Transverse colon (tissue), 4 donors: ENCODE measurements around the gene MTR. TPM values are rescaled to one million over a fixed set of nuclear protein-coding genes. Genes with fewer than 3 reads are reported as not detected.

Source experiments
- DNase-seq: peaks from one replicate; pipeline ENCODE4 v3.0.0-alpha.2; 2019
- H3K27ac ChIP-seq, 4 donors: fragments of 200-600 bp; sonication (generic); 2 replicates each; pipeline ENCODE4 v1.5.1; 2016 to 2018; ENCODE audit warnings: inconsistent platforms in 4 of 4
- H3K27me3 ChIP-seq: fragments of 200-600 bp; sonication (generic); 2 replicates; pipeline ENCODE4 v1.5.1; 2017; ENCODE audit warnings: inconsistent platforms
- H3K36me3 ChIP-seq, 4 donors: fragments of 200-600 bp; sonication (generic); 2 replicates each; pipeline ENCODE4 v1.5.1; 2017 to 2019; ENCODE audit warnings: inconsistent platforms in 4 of 4
- H3K4me1 ChIP-seq, 4 donors: fragments of 200-600 bp; sonication (generic); 2 replicates each; pipeline ENCODE4 v1.5.1; 2017 to 2020; ENCODE audit warnings: inconsistent platforms in 4 of 4
- H3K4me3 ChIP-seq, 4 donors: fragments of 200-600 bp; sonication (generic); 1 replicate in 1 of 4; 2 replicates in 3 of 4; pipeline versions ENCODE4 v1.5.1 to v1.6.1; 2017 to 2019; ENCODE audit warnings: inconsistent platforms in 4 of 4
- H3K9me3 ChIP-seq, 2 donors: fragments of 200-600 bp; sonication (generic); 2 replicates each; pipeline ENCODE4 v1.5.1; 2017 to 2019; ENCODE audit warnings: inconsistent platforms in 2 of 2
- CTCF ChIP-seq, 5 experiments: fragments of 200-600 bp in 3 of 5; fragments of 450-650 bp in 2 of 5; sonication (generic) in 3 of 5; IDR thresholded peaks; 1 replicate in 2 of 5; 2 replicates in 3 of 5; pipeline ENCODE4 v1.5.1; 2016 to 2017; ENCODE audit warnings: antibody characterized with exemption in 5 of 5, inconsistent platforms in 3 of 5, mild to moderate bottlenecking in 2 of 5, moderate library complexity in 1 of 5
- EP300 ChIP-seq: sonication (generic); formaldehyde crosslinking; IDR thresholded peaks from one replicate; pipeline ENCODE4 v1.6.1; 2017; ENCODE audit warnings: antibody characterized with exemption, low read depth
- POLR2A ChIP-seq: fragments of 450-650 bp; IDR thresholded peaks from one replicate; pipeline ENCODE4 v1.6.1; 2016; ENCODE audit warnings: antibody characterized with exemption, mild to moderate bottlenecking, moderate library complexity
- POLR2AphosphoS5 ChIP-seq, 3 donors: sonication (generic); formaldehyde crosslinking; IDR thresholded peaks; one replicate each; pipeline ENCODE4 v1.6.1; 2016; ENCODE audit warnings: antibody characterized with exemption in 3 of 3
- WGBS, 2 donors: methylation state at CpG; one replicate each; pipeline ENCODE4 v1.1.5; 2018; ENCODE audit warnings: low coverage in 1 of 2; 5-methylcytosine and 5-hydroxymethylcytosine counted together
- in situ Hi-C, 4 donors: fragments of 200-750 bp; cut with MboI; loops; one replicate each; pipeline versions ENCODE4 v1.15.0 to v1.15.1; 2017; ENCODE audit warnings: low sequenced_read_pairs in 3 of 4, low pct_ligation_motif_present in 1 of 4, low pct_unique_long_range_greater_than_20kb in 1 of 4
- intact Hi-C: fragments of 100-400 bp; cut with DNase I; formaldehyde crosslinking; loops from one replicate; pipeline ENCODE4 v1.15.1; 2023; ENCODE audit warnings: low total_unique reads
- total RNA-seq, 4 donors: library from RNA; depleted of rRNA; stranded (reverse); fragments of >200 nt; gene quantifications; one replicate each; pipeline ENCODE4 v1.1.0, GENCODE V29; 2016

MTR gene
- total RNA-seq, 4 donors from 2014 or later = 10.1 to 18.4 (median 12.6) TPM

DNA sequence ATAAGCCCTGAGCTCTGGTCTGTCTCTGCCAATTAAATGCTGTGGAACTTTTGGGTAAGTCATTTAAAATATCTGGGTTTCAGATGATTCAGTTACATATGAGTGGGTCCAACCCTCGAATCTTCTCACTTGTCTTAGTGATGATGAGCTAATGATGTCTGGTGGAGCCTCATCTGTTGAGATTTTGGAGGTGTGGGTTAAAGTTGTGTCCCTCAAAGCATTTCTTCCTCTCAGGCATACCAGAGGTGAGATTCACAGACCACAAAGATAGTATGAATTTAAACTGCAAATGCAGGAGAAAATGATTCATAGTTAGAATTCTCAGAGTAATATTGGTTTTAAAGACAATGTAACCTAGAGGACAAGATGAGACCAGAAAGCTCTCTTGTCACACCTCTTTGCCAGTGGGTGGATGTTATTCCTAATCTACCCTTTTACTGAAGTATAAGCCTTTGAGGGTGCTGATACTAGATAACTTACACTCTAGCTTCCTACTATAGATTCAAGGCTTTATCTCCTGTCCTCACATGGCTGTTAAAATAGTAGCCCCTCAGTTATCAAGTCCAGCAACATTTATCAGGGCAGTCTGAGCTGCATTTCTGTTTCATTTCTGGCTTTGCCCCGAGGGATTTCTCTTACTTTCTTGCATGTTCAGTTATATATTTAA, 118.4 kb downstream of the MTR start:
- Histone ChIP-seq H3K27me3 (no peaks in the 10 kb centered on the region), H3K4me1 (no peaks in the 10 kb centered on the region), H3K27ac (no peak overlapping the region), H3K9me3 (peaks cover 2 to 14% of the 10 kb centered on the region in 2 donors), H3K4me3 (no peak overlapping the region), H3K36me3 (no peaks in the 10 kb centered on the region)
- in situ Hi-C loops = no loop called here
- TF ChIP-seq CTCF (IDR thresholded peaks at IDR 0.05) (no peak), POLR2AphosphoS5 (IDR thresholded peaks at IDR 0.05) (no peak), POLR2A (no peak)
- intact Hi-C loops = no loop called here
- no peak for DNase-seq
- whole genome bisulfite sequencing, 2 donors = 14 to 55% methylated on average over 1 to 2 of the region's 2 CpGs

- no peak for DNase-seq
- Histone ChIP-seq H3K36me3 (no peaks in the 10 kb centered on the region), H3K9me3 (peaks cover 2 to 14% of the 10 kb centered on the region in 2 donors), H3K4me1 (no peaks in the 10 kb centered on the region), H3K27ac (no peak overlapping the region), H3K27me3 (no peaks in the 10 kb centered on the region), H3K4me3 (no peak overlapping the region)
- no peak for TF ChIP-seq POLR2AphosphoS5 (IDR thresholded peaks at IDR 0.05)
- no peak for TF ChIP-seq EP300
- TF ChIP-seq CTCF (IDR thresholded peaks at IDR 0.05) = no peak
- no peak for TF ChIP-seq POLR2A
- in situ Hi-C loops = no loop called here
- intact Hi-C loops = no loop called here
- 77 to 87% methylated on average over 1 to 2 of the region's 2 CpGs for WGBS, 2 donors
Observed at GRCh38 chr1:236914375-236914774, 119.3 kb downstream of the MTR start.

- H3K27me3 ChIP-seq = no peaks in the 10 kb centered on the region
- in situ Hi-C loops (no loop called here), intact Hi-C loops (no loop called here)
- DNase-seq = no peak
- no peaks in the 10 kb centered on the region for H3K36me3 ChIP-seq
- WGBS, 2 donors = 76 to 82% methylated on average over 5 of the region's 5 CpGs
- H3K4me3 ChIP-seq = no peak overlapping the region
- H3K4me1 ChIP-seq = no peaks in the 10 kb centered on the region
- peak overlapping the region in 2 of 4 donors; percentile 26 to 27 for H3K27ac ChIP-seq
- peaks cover 2 to 14% of the 10 kb centered on the region in 2 donors for H3K9me3 ChIP-seq
- no peak for TF ChIP-seq POLR2A
- peak in 2 of 3 donors; percentile 47 to 59 for TF ChIP-seq POLR2AphosphoS5 (IDR thresholded peaks at IDR 0.05)
Observed at GRCh38 chr1:236916131-236916800, 121.2 kb downstream of the MTR start.

- intact Hi-C loops = no loop called here
- in situ Hi-C loops = no loop called here
- peaks cover 2 to 14% of the 10 kb centered on the region in 2 donors for H3K9me3 ChIP-seq
Observed at GRCh38 chr1:236917448-236917847, 122.4 kb downstream of the MTR start.

GRCh38 chr1:236920286-236920894, 125.3 kb downstream of the MTR start:
- TF ChIP-seq POLR2AphosphoS5 (IDR thresholded peaks at IDR 0.05) = no peak
- TF ChIP-seq POLR2A = no peak
- no peak for TF ChIP-seq CTCF (IDR thresholded peaks at IDR 0.05)
- TF ChIP-seq EP300 = no peak
- 68 to 76% methylated on average over 3 of the region's 3 CpGs for WGBS, 2 donors
- H3K4me1 ChIP-seq = no peaks in the 10 kb centered on the region
- DNase-seq = no peak
- H3K27me3 ChIP-seq = no peaks in the 10 kb centered on the region
- no peaks in the 10 kb centered on the region for H3K36me3 ChIP-seq
- intact Hi-C loops (no loop called here), in situ Hi-C loops (no loop called here)
- H3K27ac ChIP-seq = no peak overlapping the region
- H3K9me3 ChIP-seq = peaks cover 2 to 14% of the 10 kb centered on the region in 2 donors
- no peak overlapping the region for H3K4me3 ChIP-seq

More at GRCh38 chr1:236917448-236917847, 122.4 kb downstream of the MTR start:
- TF ChIP-seq POLR2A (no peak), POLR2AphosphoS5 (IDR thresholded peaks at IDR 0.05) (no peak)
- no peak overlapping the region for H3K4me3 ChIP-seq
- 89 to 100% methylated on average over 1 of the region's 1 CpG for WGBS, 2 donors
- no peaks in the 10 kb centered on the region for H3K4me1 ChIP-seq
- no peak for DNase-seq
- H3K36me3 ChIP-seq = no peaks in the 10 kb centered on the region
- no peaks in the 10 kb centered on the region for H3K27me3 ChIP-seq
- H3K27ac ChIP-seq = no peak overlapping the region
